ENCODE data around the gene PRRT1.

The PRRT1 gene

DNA sequence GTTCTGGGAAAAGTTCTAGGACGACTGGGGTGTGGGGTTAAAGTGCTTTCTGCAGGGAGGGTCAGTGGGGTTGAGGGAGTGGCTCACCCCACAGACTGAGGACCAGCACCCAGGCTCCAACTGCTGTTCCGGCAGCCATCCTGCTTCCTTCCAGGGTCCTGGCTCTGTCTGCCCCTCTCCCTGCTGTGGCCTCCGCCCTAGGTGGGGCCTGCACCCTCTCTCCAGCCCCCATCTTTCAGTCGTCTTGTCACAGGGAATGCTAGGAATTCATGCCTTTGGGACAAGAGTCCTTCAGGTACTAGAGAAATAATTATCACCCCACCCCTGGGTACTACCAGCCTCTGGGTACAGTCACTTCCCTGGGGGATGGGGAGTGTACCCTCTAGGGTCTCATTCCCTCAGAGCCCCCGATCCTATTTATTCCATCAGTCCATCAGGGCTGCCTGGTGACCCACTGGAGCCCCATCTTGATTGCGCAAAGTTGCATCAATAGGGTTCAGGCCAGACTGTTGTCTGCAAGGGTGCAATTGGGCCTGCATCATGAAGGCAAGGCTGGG is 32.4 kb upstream of the PRRT1 start, which contains the start of gene AGER:
Gene AGER (minus strand): TSS at position 170 of the 557 bp plus-strand sequence. CDS start 31 bp downstream, at position 139.
- TF ChIP-seq TAF1 (IDR thresholded peaks at IDR 0.05; ENCODE audit: borderline replicate concordance, low read depth, low read length) (no peak), POLR2AphosphoS5 (IDR thresholded peaks at IDR 0.05; ENCODE audit: low read depth, low read length) (peak; percentile 71), POLR2A (IDR thresholded peaks at IDR 0.05; ENCODE audit: low read depth, low read length) (peak; percentile 36; the same call in 1 of the 2 replicates)
- no peak for DNase-seq (ENCODE audit: insufficient read length)
- no peak for FAIRE-seq

- no peak for FAIRE-seq
- DNase-seq (ENCODE audit: insufficient read length): no peak
- TF ChIP-seq TAF1 (IDR thresholded peaks at IDR 0.05; ENCODE audit: borderline replicate concordance, low read depth, low read length) (no peak), POLR2A (IDR thresholded peaks at IDR 0.05; ENCODE audit: low read depth, low read length) (no peak), POLR2AphosphoS5 (IDR thresholded peaks at IDR 0.05; ENCODE audit: low read depth, low read length) (no peak)
These were observed 31.8 kb upstream of the PRRT1 start for GRCh38 chr6:32183483-32184083.

DNA sequence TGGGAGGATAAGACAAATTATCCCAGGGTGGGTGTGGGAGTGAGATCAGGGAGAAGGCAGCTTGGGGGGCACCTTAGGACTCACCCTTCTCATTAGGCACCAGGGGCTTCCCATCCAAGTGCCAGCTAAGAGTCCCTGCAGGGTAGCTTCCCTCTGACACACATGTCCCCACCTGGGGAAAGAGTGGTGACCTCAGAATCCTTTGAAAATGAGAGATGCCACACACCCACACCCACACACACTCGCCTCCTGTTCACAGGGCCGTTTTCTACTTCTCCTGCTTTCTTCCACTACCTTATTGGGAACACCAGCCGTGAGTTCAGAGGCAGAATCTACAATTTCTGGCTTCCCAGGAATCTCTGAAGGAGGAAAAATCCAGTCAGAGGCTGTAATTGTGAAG is 31.3 kb upstream of the PRRT1 start:
- no peak for TF ChIP-seq POLR2A (IDR thresholded peaks at IDR 0.05; ENCODE audit: low read depth, low read length)
- no peak for TF ChIP-seq POLR2AphosphoS5 (IDR thresholded peaks at IDR 0.05; ENCODE audit: low read depth, low read length)
- TF ChIP-seq TAF1 (IDR thresholded peaks at IDR 0.05; ENCODE audit: borderline replicate concordance, low read depth, low read length): no peak
- DNase-seq (ENCODE audit: insufficient read length) (no peak), FAIRE-seq (no peak)

DNA sequence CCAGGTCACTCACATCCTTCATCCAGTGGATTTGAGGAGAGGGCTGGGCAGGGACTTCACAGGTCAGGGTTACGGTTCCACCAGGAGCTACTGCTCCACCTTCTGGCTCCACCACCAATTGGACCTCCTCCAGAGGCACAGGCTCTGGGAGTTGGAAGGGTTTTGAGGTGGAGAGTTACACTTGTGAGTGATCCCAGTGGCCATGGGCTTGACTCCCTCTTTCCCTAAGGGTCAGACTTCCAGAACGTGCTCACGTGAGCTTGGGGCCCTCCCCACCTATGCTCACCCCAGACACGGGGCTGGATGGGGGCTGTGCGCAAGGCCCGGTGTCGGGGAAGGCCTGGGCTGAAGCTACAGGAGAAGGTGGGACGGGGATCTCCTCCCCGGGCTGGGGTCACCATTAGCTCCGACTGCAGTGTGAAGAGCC is 30.8 kb upstream of the PRRT1 start:
- no peak for DNase-seq (ENCODE audit: insufficient read length)
- FAIRE-seq: no peak

DNA sequence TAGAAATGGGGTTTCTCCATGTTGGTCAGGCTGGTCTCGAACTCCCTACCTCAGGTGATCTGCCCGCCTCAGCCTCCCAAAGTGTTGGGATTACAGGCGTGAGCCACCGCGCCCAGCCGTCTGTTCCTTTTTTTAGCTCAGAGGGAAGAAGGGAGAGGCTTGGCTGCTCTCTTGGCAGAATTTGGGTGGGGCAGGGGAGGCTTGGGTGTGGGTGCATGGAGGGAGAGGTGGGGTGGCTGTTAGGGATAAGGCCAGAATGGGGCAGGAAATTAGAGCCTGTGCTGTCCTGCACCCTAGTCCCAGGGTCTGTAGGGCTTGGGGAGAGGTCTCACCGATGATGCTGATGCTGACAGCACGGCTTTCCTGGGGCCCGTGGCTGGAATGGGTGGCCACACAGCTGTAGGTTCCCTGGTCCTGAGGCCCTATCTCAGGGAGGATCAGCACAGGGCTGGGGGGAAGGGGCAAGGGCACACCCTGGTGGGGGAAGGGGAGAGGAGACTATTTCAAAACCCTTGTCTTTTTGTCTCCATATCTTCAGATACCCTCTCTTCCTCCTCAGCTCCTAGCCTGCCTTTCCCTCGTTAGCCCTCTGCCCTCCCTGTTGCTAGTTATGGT is 30.3 kb upstream of the PRRT1 start:
- TF ChIP-seq POLR2A (IDR thresholded peaks at IDR 0.05; ENCODE audit: low read depth, low read length): no peak
- no peak for TF ChIP-seq POLR2AphosphoS5 (IDR thresholded peaks at IDR 0.05; ENCODE audit: low read depth, low read length)
- TF ChIP-seq TAF1 (IDR thresholded peaks at IDR 0.05; ENCODE audit: borderline replicate concordance, low read depth, low read length): no peak
- FAIRE-seq: no peak
- no peak for DNase-seq (ENCODE audit: insufficient read length)

More for the DNA sequence above, 30.8 kb upstream of the PRRT1 start:
- TF ChIP-seq TAF1 (IDR thresholded peaks at IDR 0.05; ENCODE audit: borderline replicate concordance, low read depth, low read length) (no peak), POLR2AphosphoS5 (IDR thresholded peaks at IDR 0.05; ENCODE audit: low read depth, low read length) (no peak), POLR2A (IDR thresholded peaks at IDR 0.05; ENCODE audit: low read depth, low read length) (no peak)

GRCh38 chr6:32181148-32181702 is 29.5 kb upstream of the PRRT1 start:
- FAIRE-seq (no peak), DNase-seq (ENCODE audit: insufficient read length) (no peak)
- TF ChIP-seq POLR2AphosphoS5 (IDR thresholded peaks at IDR 0.05; ENCODE audit: low read depth, low read length) (no peak), TAF1 (IDR thresholded peaks at IDR 0.05; ENCODE audit: borderline replicate concordance, low read depth, low read length) (no peak), POLR2A (IDR thresholded peaks at IDR 0.05; ENCODE audit: low read depth, low read length) (no peak)

DNA sequence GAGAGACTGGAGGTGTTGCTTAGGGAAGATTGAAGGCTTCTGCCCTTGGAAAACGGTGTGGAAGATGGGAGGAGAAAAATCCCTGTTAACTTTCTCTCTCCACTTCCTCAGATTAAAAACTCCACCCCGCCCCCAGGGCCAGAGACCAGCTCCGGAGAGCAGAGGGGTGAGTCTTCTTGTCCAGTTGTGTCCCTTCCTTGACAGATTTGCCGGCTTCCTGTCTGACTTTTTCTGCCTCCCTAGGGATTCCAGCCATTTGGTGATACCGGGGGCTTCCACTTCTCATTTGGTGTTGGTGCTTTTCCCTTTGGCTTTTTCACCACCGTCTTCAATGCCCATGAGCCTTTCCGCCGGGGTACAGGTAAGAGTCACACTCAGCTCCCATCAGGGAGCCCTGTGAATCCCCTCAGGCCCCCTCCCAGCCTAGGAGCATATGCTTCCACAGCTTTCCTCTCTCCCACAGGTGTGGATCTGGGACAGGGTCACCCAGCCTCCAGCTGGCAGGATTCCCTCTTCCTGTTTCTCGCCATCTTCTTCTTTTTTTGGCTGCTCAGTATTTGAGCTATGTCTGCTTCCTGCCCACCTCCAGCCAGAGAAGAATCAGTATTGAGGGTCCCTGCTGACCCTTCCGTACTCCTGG is 28.1 kb upstream of the PRRT1 start:
- DNase-seq (ENCODE audit: insufficient read length): no peak
- TF ChIP-seq POLR2A (IDR thresholded peaks at IDR 0.05; ENCODE audit: low read depth, low read length) (no peak), POLR2AphosphoS5 (IDR thresholded peaks at IDR 0.05; ENCODE audit: low read depth, low read length) (no peak), TAF1 (IDR thresholded peaks at IDR 0.05; ENCODE audit: borderline replicate concordance, low read depth, low read length) (no peak)
- no peak for FAIRE-seq

DNA sequence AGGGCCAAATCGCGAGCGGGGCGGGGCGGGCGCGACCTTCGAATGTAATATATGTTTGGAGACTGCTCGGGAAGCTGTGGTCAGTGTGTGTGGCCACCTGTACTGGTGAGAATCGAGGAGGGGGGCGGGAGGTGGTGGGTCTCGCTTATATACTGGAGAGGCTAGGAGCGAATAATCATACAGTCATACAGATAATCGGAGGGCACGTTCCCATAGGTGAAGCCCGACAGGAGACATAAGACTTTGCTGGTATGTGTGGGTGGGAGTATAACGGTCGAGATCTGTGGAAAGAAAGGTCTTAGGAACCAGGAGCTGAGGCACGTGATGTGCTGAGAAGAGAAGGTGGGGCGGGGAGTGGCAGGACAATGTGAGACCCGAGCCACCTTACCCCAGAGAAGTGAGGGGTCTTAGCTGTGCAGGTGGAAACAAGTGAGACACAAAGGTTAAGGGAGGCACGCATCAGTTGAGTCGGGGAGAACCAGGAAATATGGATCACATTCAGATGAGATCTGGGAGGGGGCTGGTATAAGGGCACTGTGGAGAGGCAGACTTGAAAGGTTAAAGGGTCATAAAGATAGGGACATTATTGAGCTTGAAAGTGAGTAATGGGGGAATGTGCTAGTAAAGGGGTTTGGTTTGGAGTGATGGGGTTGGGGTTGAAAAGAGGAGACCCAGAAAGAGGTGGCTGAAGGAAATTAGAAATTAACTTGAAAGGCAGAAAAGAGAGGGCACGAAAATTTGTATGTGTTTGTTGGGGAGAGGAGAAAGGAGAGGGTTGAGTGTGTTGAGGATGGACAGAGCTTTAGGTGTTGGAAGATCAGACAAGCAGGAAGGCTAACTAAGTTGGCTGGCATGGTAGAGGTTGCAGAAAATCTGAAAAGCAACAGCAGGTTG is 27.1 kb upstream of the PRRT1 start:
- TF ChIP-seq POLR2AphosphoS5 (IDR thresholded peaks at IDR 0.05; ENCODE audit: low read depth, low read length): no peak
- no peak for TF ChIP-seq POLR2A (IDR thresholded peaks at IDR 0.05; ENCODE audit: low read depth, low read length)
- TF ChIP-seq TAF1 (IDR thresholded peaks at IDR 0.05; ENCODE audit: borderline replicate concordance, low read depth, low read length): no peak
- FAIRE-seq: no peak
- DNase-seq (ENCODE audit: insufficient read length): no peak

- DNase-seq (ENCODE audit: insufficient read length) (peak; percentile 94), FAIRE-seq (peak; percentile 98)
- TF ChIP-seq TAF1 (IDR thresholded peaks at IDR 0.05; ENCODE audit: borderline replicate concordance, low read depth, low read length) (no peak), POLR2AphosphoS5 (IDR thresholded peaks at IDR 0.05; ENCODE audit: low read depth, low read length) (no peak; the same call in none of the 2 replicates), POLR2A (IDR thresholded peaks at IDR 0.05; ENCODE audit: low read depth, low read length) (no peak)
These were observed 26.2 kb upstream of the PRRT1 start, which contains the start of gene RNF5 for GRCh38 chr6:32177788-32178546. Gene RNF5 (plus strand): TSS chr6:32178405. CDS start chr6:32178512, 107 bp downstream.

Measured in GM12892 (cell line).